ENCODE measurements around the gene TRMO. TPM values are rescaled to one million over a fixed set of nuclear protein-coding genes. Genes with fewer than 3 reads are reported as not detected.
A peak's percentile ranks its signal among the peaks of the same experiment; 100 is the strongest.

TRMO gene
- total RNA-seq, 2 experiments from 2014 or later = 42.8 to 45.8 TPM

DNA sequence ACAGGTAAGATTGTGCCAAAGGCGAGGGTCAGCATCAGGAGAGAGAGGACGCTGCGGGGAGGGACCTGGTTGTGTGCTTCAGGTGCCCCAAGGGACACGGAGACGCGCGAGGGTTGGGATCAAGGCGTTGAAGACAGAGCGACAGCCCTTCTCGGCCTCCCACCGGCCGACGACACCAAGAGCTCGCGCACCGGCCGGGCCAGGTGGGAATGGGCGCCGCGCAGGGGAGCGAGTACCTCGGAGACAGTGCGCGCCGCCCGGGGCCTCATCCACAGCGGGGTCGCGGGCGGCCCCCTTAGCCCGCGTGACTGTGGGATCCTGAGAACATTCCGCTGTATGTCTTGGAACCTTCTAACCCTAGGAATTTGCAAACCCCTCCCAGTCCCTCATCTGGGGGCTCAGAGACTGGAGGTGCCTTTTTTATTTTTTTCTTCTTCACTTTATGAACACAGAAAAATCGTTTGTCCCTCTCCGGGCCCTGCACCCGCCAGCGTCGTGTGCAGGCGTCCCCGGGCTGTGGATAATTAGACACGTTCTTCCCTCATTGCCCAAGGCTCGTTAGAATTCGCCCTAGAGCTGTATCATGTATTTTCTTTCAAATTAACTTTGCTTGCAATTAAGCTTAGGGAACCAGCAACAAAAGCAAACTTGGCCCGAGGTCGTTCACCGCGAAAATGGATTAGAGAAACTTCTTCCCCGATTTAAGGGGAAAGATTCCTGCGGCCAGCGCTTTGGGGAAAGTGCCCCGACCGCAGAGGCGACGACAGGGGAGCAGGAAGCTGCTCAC is 64.5 kb downstream of the TRMO start:
- H3K27me3 ChIP-seq (ENCODE audit: control insufficient read depth in 1 of 2, insufficient read depth in 2 of 2, low read length in 2 of 2) = peaks cover 60 to 78% of the 10 kb centered on the region in 2 experiments
- DNase-seq = peak in 1 of 14 experiments; percentile 32

DNA sequence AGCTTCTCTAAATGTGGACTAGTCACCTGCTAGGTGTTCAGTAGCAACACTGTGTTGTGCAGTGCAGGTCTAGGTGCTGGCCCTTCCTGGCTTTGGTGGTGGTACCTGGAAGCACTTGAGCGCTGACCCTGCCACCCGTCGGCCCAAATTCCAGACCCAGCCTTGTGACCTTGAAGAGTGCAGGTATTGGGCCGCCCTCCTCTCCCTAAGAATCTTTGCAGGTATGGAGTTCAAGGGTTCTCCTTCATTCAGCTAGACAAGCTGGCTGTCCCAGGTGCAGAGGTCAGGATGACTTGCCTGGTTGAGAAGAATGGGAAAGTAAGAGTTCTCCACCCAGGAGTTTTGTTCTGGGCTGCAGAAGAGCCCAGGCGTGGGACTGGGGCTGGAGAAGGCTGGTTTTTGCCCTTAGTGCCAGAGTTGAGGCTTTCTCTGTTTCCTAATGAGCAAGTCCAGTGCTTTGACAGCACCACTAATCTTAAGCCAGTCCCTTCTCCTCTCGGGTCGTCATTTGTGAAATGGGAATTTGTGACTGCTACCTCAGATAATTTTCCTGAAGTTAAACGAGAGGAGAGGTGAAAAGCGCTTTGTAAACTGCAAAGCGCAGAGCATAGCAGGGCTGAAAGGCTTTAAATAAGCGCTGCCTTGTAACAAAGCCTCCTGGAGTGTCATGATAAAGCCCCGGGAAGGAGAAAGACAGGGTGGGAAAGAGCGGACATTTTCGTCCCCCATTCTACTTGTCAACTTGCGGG is 65.3 kb downstream of the TRMO start:
- ChIA-PET CTCF (interaction anchor here (1.2 kb wide), 1 partner anchor 126 kb away, joined by 3 read pairs; the partner anchor contains the start of gene ANP32B), POLR2A (no interaction called here)
- intact Hi-C loops (cut with DNase I, micrococcal nuclease) = no loop called here

More for the DNA sequence above, 64.5 kb downstream of the TRMO start:
- H3K4me3 ChIP-seq (ENCODE audit: low read length) = no peak overlapping the region
- TF ChIP-seq, protein P1, sequence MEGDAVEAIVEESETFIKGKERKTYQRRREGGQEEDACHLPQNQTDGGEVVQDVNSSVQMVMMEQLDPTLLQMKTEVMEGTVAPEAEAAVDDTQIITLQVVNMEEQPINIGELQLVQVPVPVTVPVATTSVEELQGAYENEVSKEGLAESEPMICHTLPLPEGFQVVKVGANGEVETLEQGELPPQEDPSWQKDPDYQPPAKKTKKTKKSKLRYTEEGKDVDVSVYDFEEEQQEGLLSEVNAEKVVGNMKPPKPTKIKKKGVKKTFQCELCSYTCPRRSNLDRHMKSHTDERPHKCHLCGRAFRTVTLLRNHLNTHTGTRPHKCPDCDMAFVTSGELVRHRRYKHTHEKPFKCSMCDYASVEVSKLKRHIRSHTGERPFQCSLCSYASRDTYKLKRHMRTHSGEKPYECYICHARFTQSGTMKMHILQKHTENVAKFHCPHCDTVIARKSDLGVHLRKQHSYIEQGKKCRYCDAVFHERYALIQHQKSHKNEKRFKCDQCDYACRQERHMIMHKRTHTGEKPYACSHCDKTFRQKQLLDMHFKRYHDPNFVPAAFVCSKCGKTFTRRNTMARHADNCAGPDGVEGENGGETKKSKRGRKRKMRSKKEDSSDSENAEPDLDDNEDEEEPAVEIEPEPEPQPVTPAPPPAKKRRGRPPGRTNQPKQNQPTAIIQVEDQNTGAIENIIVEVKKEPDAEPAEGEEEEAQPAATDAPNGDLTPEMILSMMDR (IDR thresholded peaks at IDR 0.05) = no peak
- Mint-ChIP-seq H3K9me3 (no peaks in the 10 kb centered on the region), H3K27ac (no peak overlapping the region), H3K36me3 (ENCODE audit: low read depth) (no peaks in the 10 kb centered on the region), H3K4me1 (ENCODE audit: low read depth) (peaks cover 29% of the 10 kb centered on the region), H3K27me3 (peaks cover 85% of the 10 kb centered on the region), H3K4me3 (no peak overlapping the region)
- H3K9me3 ChIP-seq (ENCODE audit: control insufficient read depth in 1 of 2, insufficient read depth in 1 of 2, low read length in 2 of 2) = peaks cover 0 to 29% of the 10 kb centered on the region in 2 experiments
- ChIA-PET CTCF (interaction anchor here (0.6 kb wide), 1 partner anchor 264 kb away, joined by 4 read pairs; no protein-coding TSS in a partner anchor), POLR2A (no interaction called here)
- intact Hi-C loops (cut with DNase I, micrococcal nuclease) = no loop called here
- H3K4me1 ChIP-seq (ENCODE audit: insufficient read depth, low read length) = peaks cover 33% of the 10 kb centered on the region
- H3K27ac ChIP-seq (ENCODE audit: low read depth in 1 of 2, low read length in 2 of 2) = no peak overlapping the region
- ATAC-seq (ENCODE audit: poor library complexity) = no peak
- no peaks in the 10 kb centered on the region for H3K36me3 ChIP-seq (ENCODE audit: insufficient read depth, low read length)

DNA sequence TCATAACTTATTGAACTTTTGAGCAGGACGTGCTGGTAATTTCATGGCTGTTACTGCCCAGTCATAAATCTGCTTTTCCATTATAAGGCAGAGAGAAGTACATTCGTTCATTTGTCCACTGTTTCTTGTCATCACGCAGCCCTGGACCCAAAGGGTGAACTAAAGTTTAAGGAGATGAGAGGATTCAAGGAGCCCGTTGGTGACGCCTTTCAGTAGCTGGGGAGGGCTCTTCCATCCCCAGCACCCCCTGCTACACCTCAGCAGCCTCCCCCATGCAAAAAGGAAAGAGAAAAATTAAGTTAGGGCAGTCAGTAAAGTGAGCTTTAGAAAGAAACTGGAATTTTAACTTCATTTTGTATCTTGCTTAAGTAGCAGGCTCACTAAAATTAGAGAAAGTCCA is 66.4 kb downstream of the TRMO start:
- peak overlapping the region; percentile 65 for H3K4me3 Mint-ChIP-seq
- TF ChIP-seq, protein P1 (IDR thresholded peaks at IDR 0.05) = no peak
- peaks cover 41% of the 10 kb centered on the region for H3K4me1 Mint-ChIP-seq (ENCODE audit: low read depth)
- ATAC-seq (ENCODE audit: poor library complexity) (no peak), DNase-seq (no peak)
- H3K27ac Mint-ChIP-seq = no peak overlapping the region
- no peak overlapping the region for H3K4me3 ChIP-seq (ENCODE audit: low read length)
- H3K9me3 Mint-ChIP-seq = no peaks in the 10 kb centered on the region
- H3K27ac ChIP-seq (ENCODE audit: low read depth in 1 of 2, low read length in 2 of 2) = no peak overlapping the region
- ChIA-PET CTCF (interaction anchor here (0.7 to 1.2 kb wide), 2 partner anchors 11 to 127 kb away, joined by 3 read pairs; partner anchors contain the start of gene ANP32B), POLR2A (no interaction called here)
- intact Hi-C loops (cut with DNase I, micrococcal nuclease) = no loop called here
- H3K36me3 Mint-ChIP-seq (ENCODE audit: low read depth) = no peaks in the 10 kb centered on the region
- H3K9me3 ChIP-seq (ENCODE audit: control insufficient read depth in 1 of 2, insufficient read depth in 1 of 2, low read length in 2 of 2) = peaks cover 0 to 43% of the 10 kb centered on the region in 2 experiments
- H3K27me3 ChIP-seq (ENCODE audit: control insufficient read depth in 1 of 2, insufficient read depth in 2 of 2, low read length in 2 of 2) = peaks cover 75 to 91% of the 10 kb centered on the region in 2 experiments
- no peaks in the 10 kb centered on the region for H3K36me3 ChIP-seq (ENCODE audit: insufficient read depth, low read length)
- peaks cover 48% of the 10 kb centered on the region for H3K4me1 ChIP-seq (ENCODE audit: insufficient read depth, low read length)
- peaks cover 85% of the 10 kb centered on the region for H3K27me3 Mint-ChIP-seq

More for the DNA sequence above, 65.3 kb downstream of the TRMO start:
- no peak overlapping the region for H3K27ac Mint-ChIP-seq
- peaks cover 35% of the 10 kb centered on the region for H3K4me1 Mint-ChIP-seq (ENCODE audit: low read depth)
- no peaks in the 10 kb centered on the region for H3K36me3 Mint-ChIP-seq (ENCODE audit: low read depth)
- DNase-seq (no peak), ATAC-seq (ENCODE audit: poor library complexity) (no peak)
- H3K4me1 ChIP-seq (ENCODE audit: insufficient read depth, low read length) = peaks cover 40% of the 10 kb centered on the region
- peaks cover 0 to 36% of the 10 kb centered on the region in 2 experiments for H3K9me3 ChIP-seq (ENCODE audit: control insufficient read depth in 1 of 2, insufficient read depth in 1 of 2, low read length in 2 of 2)
- peaks cover 66 to 81% of the 10 kb centered on the region in 2 experiments for H3K27me3 ChIP-seq (ENCODE audit: control insufficient read depth in 1 of 2, insufficient read depth in 2 of 2, low read length in 2 of 2)
- no peaks in the 10 kb centered on the region for H3K9me3 Mint-ChIP-seq
- H3K36me3 ChIP-seq (ENCODE audit: insufficient read depth, low read length) = no peaks in the 10 kb centered on the region
- TF ChIP-seq, protein P1 (IDR thresholded peaks at IDR 0.05) = no peak
- H3K27ac ChIP-seq (ENCODE audit: low read depth in 1 of 2, low read length in 2 of 2) = no peak overlapping the region
- no peak overlapping the region for H3K4me3 Mint-ChIP-seq
- peaks cover 85% of the 10 kb centered on the region for H3K27me3 Mint-ChIP-seq
- H3K4me3 ChIP-seq (ENCODE audit: low read length) = no peak overlapping the region
